HEK293 (cell line): ENCODE measurements around the gene XYLT2.

ENCODE experiments used
- CTCF ChIA-PET: fragments of 350-600 bp; formaldehyde crosslinking; extraction: SDS; loops from one replicate; lab custom pipeline; 2021; ENCODE audit warnings: antibody characterized with exemption; lab: Yijun Ruan, JAX
- POLR2A ChIA-PET: fragments of 300-600 bp; formaldehyde crosslinking; extraction: SDS; loops from one replicate; lab custom pipeline; 2020; ENCODE audit warnings: antibody characterized with exemption, inconsistent platforms; lab: Yijun Ruan, JAX
- H3K27ac ChIP-seq: fragments of 200-500 bp; sonication (Bioruptor generic); 2 replicates; pipeline ENCODE4 v1.5.1; 2014; ENCODE audit warnings: low read depth, low read length, control low read depth, inconsistent platforms; ENCODE audit errors: extremely low read depth
- H3K36me3 ChIP-seq, 2 experiments: fragments of 200-500 bp in 1 of 2; sonication (Bioruptor generic) in 1 of 2; 1 replicate in 1 of 2; 2 replicates in 1 of 2; pipeline ENCODE4 v1.5.1; 2014 to 2017; ENCODE audit warnings: inconsistent platforms in 2 of 2, low read length in 2 of 2; ENCODE audit not compliant: control insufficient read depth in 2 of 2, insufficient read depth in 1 of 2
- H3K4me1 ChIP-seq: fragments of 200-500 bp; sonication (Bioruptor generic); 2 replicates; pipeline ENCODE4 v1.5.1; 2014; ENCODE audit warnings: mild to moderate bottlenecking, low read length, inconsistent platforms; ENCODE audit not compliant: control insufficient read depth, insufficient read depth
- H3K4me3 ChIP-seq: 2 replicates; pipeline ENCODE4 v1.5.1; 2011; ENCODE audit warnings: low read depth, mild to moderate bottlenecking, control low read depth, low read length, moderate library complexity
- H3K9me3 ChIP-seq: fragments of 200-500 bp; sonication (Bioruptor generic); 2 replicates; pipeline ENCODE4 v1.5.1; 2014; ENCODE audit warnings: low read depth, low read length, inconsistent platforms; ENCODE audit not compliant: control insufficient read depth, insufficient read depth
- GLI2 ChIP-seq: fragments of 450-650 bp; formaldehyde crosslinking; IDR thresholded peaks from 2 replicates; pipeline ENCODE4; 2017; ENCODE audit warnings: missing biosample characterization, missing genetic modification characterization, low read depth, borderline replicate concordance
- GLIS1 ChIP-seq: fragments of 450-650 bp; formaldehyde crosslinking; IDR thresholded peaks from 2 replicates; pipeline ENCODE4 v1.5.1; 2016; ENCODE audit warnings: missing biosample characterization, missing genetic modification characterization
- HOXC10 ChIP-seq: sonication (generic); formaldehyde crosslinking; IDR thresholded peaks from 2 replicates; pipeline ENCODE4 v1.8.1; 2023; ENCODE audit warnings: mild to moderate bottlenecking, missing genetic modification reagents
- MEIS1 ChIP-seq: sonication (generic); formaldehyde crosslinking; IDR thresholded peaks from 2 replicates; pipeline ENCODE4 v1.8.1; 2022; ENCODE audit warnings: missing genetic modification reagents, mild to moderate bottlenecking, borderline replicate concordance
- SALL2 ChIP-seq: fragments of 450-650 bp; formaldehyde crosslinking; IDR thresholded peaks from 2 replicates; pipeline ENCODE4 v1.5.0; 2017; ENCODE audit warnings: missing biosample characterization, mild to moderate bottlenecking, missing genetic modification characterization, borderline replicate concordance
- SP7 ChIP-seq: fragments of 450-650 bp; formaldehyde crosslinking; IDR thresholded peaks from 2 replicates; pipeline ENCODE4 v1.5.1; 2016; ENCODE audit warnings: missing biosample characterization, missing genetic modification characterization
- TRIM28 ChIP-seq: IDR thresholded peaks from 2 replicates; pipeline ENCODE4 v1.6.1; 2011; ENCODE audit warnings: low read length, control low read depth, borderline replicate concordance
- ZBTB17 ChIP-seq: fragments of 450-650 bp; formaldehyde crosslinking; IDR thresholded peaks from 2 replicates; pipeline ENCODE4 v1.5.1; 2016; ENCODE audit warnings: missing biosample characterization, missing genetic modification characterization
- ZFP3 ChIP-seq: fragments of 450-650 bp; formaldehyde crosslinking; IDR thresholded peaks from 2 replicates; pipeline ENCODE4 v1.5.1; 2016; ENCODE audit warnings: low read depth, missing biosample characterization, missing genetic modification characterization
- ZNF133 ChIP-seq: fragments of 450-650 bp; formaldehyde crosslinking; IDR thresholded peaks from 2 replicates; pipeline ENCODE4 v1.5.1; 2016; ENCODE audit warnings: missing biosample characterization, missing genetic modification characterization
- ZNF140 ChIP-seq: fragments of 450-650 bp; formaldehyde crosslinking; IDR thresholded peaks from 2 replicates; pipeline ENCODE4 v1.5.1; 2016; ENCODE audit warnings: missing biosample characterization, missing genetic modification characterization
- ZNF175 ChIP-seq: fragments of 450-650 bp; formaldehyde crosslinking; IDR thresholded peaks from 2 replicates; pipeline ENCODE4 v1.5.1; 2016; ENCODE audit warnings: missing biosample characterization, missing genetic modification characterization
- ZNF221 ChIP-seq: fragments of 450-650 bp; formaldehyde crosslinking; IDR thresholded peaks from 2 replicates; pipeline ENCODE4 v1.5.1; 2017; ENCODE audit warnings: missing biosample characterization, missing genetic modification characterization, borderline replicate concordance
- ZNF292 ChIP-seq: fragments of 450-650 bp; formaldehyde crosslinking; IDR thresholded peaks from 2 replicates; pipeline ENCODE4 v1.5.1; 2016; ENCODE audit warnings: low read depth, missing biosample characterization, missing genetic modification characterization, borderline replicate concordance
- ZNF510 ChIP-seq: fragments of 450-650 bp; formaldehyde crosslinking; IDR thresholded peaks from 2 replicates; pipeline ENCODE4 v1.5.1; 2018; ENCODE audit warnings: mild to moderate bottlenecking, missing genetic modification characterization, missing biosample characterization; ENCODE audit not compliant: insufficient replicate concordance
- ZNF571 ChIP-seq: fragments of 450-650 bp; formaldehyde crosslinking; IDR thresholded peaks from 2 replicates; pipeline ENCODE4 v1.5.0; 2017; ENCODE audit warnings: missing biosample characterization, missing genetic modification characterization
- ZNF658 ChIP-seq: fragments of 450-650 bp; formaldehyde crosslinking; IDR thresholded peaks from 2 replicates; pipeline ENCODE4; 2016; ENCODE audit warnings: missing biosample characterization, missing genetic modification characterization
- ZNF747 ChIP-seq: fragments of 450-650 bp; formaldehyde crosslinking; IDR thresholded peaks from 2 replicates; pipeline ENCODE4 v1.5.1; 2016; ENCODE audit warnings: missing biosample characterization, missing genetic modification characterization
- ZNF768 ChIP-seq: fragments of 450-650 bp; formaldehyde crosslinking; IDR thresholded peaks from 2 replicates; pipeline ENCODE4 v1.5.1; 2018; ENCODE audit warnings: missing biosample characterization, mild to moderate bottlenecking, missing genetic modification characterization
- TF ChIP-seq, protein P1 (sequence below): fragments of 450-650 bp; formaldehyde crosslinking; IDR thresholded peaks from 2 replicates; pipeline ENCODE4 v1.5.1; 2016; ENCODE audit warnings: missing biosample characterization, missing genetic modification characterization, borderline replicate concordance
- TF ChIP-seq, protein P2 (sequence below): fragments of 450-650 bp; formaldehyde crosslinking; IDR thresholded peaks from 2 replicates; pipeline ENCODE4 v1.5.1; 2016; ENCODE audit warnings: missing biosample characterization, missing genetic modification characterization
- TF ChIP-seq, protein P3 (sequence below): fragments of 450-650 bp; formaldehyde crosslinking; IDR thresholded peaks from 2 replicates; pipeline ENCODE4; 2016; ENCODE audit warnings: missing biosample characterization, missing genetic modification characterization

XYLT2 gene

DNA sequence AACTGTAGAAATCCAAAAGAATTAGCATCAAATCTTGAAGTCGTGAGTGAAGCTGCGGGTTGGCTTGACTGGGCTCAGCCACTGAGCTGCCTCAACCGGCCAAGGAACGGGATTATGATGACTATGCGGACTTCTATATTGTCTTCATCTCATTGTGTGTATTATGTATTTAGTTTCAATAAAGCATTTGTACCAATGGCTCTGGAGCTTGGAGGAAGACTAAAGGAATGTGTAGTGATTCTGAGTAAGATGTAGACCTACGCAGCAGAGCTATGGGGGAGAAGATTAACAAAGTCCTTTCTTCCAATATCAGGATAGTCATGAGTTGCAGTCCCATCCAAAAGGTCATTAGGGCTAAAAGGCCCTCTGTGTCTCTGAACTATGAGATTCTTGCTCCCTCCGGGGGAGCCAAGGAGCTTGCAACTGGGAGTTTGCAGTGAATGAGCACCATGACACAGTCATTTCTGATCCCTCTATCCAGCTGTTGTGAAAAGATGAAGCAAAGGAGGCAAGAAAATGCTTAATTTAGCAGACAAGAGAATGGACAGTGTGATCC lies 35.4 kb downstream of the XYLT2 start:
- peaks cover 62 to 98% of the 10 kb centered on the region in 2 experiments for H3K36me3 ChIP-seq
- H3K9me3 ChIP-seq = no peaks in the 10 kb centered on the region
- CTCF ChIA-PET = interaction anchor here (0.8 to 8.8 kb wide), 6 partner anchors 11 to 181 kb away, joined by 3 to 69 read pairs (median 8); partner anchors contain the start of genes LRRC59 and RSAD1
- POLR2A ChIA-PET = interaction anchor here (0.8 to 5.5 kb wide), 7 partner anchors 9 to 85 kb away, joined by 3 to 41 read pairs (median 4); partner anchors contain the start of gene LRRC59
- H3K4me3 ChIP-seq = no peak overlapping the region
- TF ChIP-seq GLI2 = no peak
- no peak for TF ChIP-seq ZNF747 (tag by site-specific recombination)
- no peak for TF ChIP-seq ZNF571
- TF ChIP-seq, protein P1, sequence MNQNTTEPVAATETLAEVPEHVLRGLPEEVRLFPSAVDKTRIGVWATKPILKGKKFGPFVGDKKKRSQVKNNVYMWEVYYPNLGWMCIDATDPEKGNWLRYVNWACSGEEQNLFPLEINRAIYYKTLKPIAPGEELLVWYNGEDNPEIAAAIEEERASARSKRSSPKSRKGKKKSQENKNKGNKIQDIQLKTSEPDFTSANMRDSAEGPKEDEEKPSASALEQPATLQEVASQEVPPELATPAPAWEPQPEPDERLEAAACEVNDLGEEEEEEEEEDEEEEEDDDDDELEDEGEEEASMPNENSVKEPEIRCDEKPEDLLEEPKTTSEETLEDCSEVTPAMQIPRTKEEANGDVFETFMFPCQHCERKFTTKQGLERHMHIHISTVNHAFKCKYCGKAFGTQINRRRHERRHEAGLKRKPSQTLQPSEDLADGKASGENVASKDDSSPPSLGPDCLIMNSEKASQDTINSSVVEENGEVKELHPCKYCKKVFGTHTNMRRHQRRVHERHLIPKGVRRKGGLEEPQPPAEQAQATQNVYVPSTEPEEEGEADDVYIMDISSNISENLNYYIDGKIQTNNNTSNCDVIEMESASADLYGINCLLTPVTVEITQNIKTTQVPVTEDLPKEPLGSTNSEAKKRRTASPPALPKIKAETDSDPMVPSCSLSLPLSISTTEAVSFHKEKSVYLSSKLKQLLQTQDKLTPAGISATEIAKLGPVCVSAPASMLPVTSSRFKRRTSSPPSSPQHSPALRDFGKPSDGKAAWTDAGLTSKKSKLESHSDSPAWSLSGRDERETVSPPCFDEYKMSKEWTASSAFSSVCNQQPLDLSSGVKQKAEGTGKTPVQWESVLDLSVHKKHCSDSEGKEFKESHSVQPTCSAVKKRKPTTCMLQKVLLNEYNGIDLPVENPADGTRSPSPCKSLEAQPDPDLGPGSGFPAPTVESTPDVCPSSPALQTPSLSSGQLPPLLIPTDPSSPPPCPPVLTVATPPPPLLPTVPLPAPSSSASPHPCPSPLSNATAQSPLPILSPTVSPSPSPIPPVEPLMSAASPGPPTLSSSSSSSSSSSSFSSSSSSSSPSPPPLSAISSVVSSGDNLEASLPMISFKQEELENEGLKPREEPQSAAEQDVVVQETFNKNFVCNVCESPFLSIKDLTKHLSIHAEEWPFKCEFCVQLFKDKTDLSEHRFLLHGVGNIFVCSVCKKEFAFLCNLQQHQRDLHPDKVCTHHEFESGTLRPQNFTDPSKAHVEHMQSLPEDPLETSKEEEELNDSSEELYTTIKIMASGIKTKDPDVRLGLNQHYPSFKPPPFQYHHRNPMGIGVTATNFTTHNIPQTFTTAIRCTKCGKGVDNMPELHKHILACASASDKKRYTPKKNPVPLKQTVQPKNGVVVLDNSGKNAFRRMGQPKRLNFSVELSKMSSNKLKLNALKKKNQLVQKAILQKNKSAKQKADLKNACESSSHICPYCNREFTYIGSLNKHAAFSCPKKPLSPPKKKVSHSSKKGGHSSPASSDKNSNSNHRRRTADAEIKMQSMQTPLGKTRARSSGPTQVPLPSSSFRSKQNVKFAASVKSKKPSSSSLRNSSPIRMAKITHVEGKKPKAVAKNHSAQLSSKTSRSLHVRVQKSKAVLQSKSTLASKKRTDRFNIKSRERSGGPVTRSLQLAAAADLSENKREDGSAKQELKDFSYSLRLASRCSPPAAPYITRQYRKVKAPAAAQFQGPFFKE (tag by site-specific recombination) = no peak
- TF ChIP-seq ZNF175 (tag by site-specific recombination) = no peak
- no peak for TF ChIP-seq ZNF133 (tag by site-specific recombination)
- TF ChIP-seq ZNF292 (tag by site-specific recombination) = no peak
- TF ChIP-seq, protein P2, sequence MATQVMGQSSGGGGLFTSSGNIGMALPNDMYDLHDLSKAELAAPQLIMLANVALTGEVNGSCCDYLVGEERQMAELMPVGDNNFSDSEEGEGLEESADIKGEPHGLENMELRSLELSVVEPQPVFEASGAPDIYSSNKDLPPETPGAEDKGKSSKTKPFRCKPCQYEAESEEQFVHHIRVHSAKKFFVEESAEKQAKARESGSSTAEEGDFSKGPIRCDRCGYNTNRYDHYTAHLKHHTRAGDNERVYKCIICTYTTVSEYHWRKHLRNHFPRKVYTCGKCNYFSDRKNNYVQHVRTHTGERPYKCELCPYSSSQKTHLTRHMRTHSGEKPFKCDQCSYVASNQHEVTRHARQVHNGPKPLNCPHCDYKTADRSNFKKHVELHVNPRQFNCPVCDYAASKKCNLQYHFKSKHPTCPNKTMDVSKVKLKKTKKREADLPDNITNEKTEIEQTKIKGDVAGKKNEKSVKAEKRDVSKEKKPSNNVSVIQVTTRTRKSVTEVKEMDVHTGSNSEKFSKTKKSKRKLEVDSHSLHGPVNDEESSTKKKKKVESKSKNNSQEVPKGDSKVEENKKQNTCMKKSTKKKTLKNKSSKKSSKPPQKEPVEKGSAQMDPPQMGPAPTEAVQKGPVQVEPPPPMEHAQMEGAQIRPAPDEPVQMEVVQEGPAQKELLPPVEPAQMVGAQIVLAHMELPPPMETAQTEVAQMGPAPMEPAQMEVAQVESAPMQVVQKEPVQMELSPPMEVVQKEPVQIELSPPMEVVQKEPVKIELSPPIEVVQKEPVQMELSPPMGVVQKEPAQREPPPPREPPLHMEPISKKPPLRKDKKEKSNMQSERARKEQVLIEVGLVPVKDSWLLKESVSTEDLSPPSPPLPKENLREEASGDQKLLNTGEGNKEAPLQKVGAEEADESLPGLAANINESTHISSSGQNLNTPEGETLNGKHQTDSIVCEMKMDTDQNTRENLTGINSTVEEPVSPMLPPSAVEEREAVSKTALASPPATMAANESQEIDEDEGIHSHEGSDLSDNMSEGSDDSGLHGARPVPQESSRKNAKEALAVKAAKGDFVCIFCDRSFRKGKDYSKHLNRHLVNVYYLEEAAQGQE (tag by site-specific recombination) = no peak
- TF ChIP-seq ZFP3 (tag by site-specific recombination) = no peak
- TF ChIP-seq SALL2 (tag by site-specific recombination) = no peak
- no peak for TF ChIP-seq ZNF768 (tag by site-specific recombination)
- no peak for TF ChIP-seq ZNF140 (tag by site-specific recombination)
- H3K27ac ChIP-seq = no peak overlapping the region
- H3K4me1 ChIP-seq = no peaks in the 10 kb centered on the region

DNA sequence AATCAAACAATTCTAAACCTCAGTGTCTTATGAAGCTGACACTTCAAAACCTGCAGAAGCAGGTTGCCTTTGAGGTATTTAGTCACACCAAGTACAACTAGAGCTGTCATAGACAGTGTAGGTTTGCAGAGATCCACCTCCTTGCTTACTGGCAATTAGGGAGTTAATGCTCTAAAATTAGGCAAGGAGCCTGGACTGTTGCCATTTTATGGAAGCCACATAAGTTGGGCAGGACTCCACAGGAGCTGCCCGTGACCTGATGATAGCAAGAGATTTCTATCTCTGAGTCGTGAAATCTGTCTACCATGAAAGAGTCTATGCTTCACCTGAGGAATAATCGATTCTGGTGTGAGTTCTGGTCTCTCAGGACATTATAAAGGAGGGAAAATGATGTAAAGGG lies 36.0 kb downstream of the XYLT2 start:
- peaks cover 64 to 98% of the 10 kb centered on the region in 2 experiments for H3K36me3 ChIP-seq
- POLR2A ChIA-PET = interaction anchor here (0.8 to 5.5 kb wide), 7 partner anchors 9 to 84 kb away, joined by 3 to 41 read pairs (median 4); partner anchors contain the start of gene LRRC59
- CTCF ChIA-PET = interaction anchor here (0.8 to 8.8 kb wide), 6 partner anchors 10 to 182 kb away, joined by 3 to 69 read pairs (median 8); partner anchors contain the start of genes LRRC59 and RSAD1
- TF ChIP-seq GLIS1 = no peak
- no peak for TF ChIP-seq ZNF221 (tag by site-specific recombination)
- TF ChIP-seq HOXC10 = no peak
- TF ChIP-seq ZBTB17 (tag by site-specific recombination) = no peak
- TF ChIP-seq TRIM28 = no peak
- TF ChIP-seq MEIS1 (CRISPR knock-in tag) = no peak
- no peak for TF ChIP-seq ZNF510 (tag by site-specific recombination)
- TF ChIP-seq, protein P3, sequence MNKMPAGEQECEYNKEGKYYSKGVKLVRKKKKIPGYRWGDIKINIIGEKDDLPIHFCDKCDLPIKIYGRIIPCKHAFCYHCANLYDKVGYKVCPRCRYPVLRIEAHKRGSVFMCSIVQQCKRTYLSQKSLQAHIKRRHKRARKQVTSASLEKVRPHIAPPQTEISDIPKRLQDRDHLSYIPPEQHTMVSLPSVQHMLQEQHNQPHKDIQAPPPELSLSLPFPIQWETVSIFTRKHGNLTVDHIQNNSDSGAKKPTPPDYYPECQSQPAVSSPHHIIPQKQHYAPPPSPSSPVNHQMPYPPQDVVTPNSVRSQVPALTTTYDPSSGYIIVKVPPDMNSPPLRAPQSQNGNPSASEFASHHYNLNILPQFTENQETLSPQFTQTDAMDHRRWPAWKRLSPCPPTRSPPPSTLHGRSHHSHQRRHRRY = no peak
- no peak for TF ChIP-seq ZNF658 (tag by site-specific recombination)
- no peak for TF ChIP-seq SP7 (tag by site-specific recombination)

More for the DNA sequence above, 36.0 kb downstream of the XYLT2 start:
- no peaks in the 10 kb centered on the region for H3K4me1 ChIP-seq
- no peak overlapping the region for H3K4me3 ChIP-seq
- peak overlapping the region; percentile 24; the same call in 1 of the 2 replicates for H3K27ac ChIP-seq
- no peaks in the 10 kb centered on the region for H3K9me3 ChIP-seq
